ENCODE results near the gene FAM131B.
"Not testable (repeated sequence)": the region's sequence is repeated elsewhere in the genome, so short reads cannot be mapped to it uniquely, and the experiment has no call there.

The FAM131B gene

DNA sequence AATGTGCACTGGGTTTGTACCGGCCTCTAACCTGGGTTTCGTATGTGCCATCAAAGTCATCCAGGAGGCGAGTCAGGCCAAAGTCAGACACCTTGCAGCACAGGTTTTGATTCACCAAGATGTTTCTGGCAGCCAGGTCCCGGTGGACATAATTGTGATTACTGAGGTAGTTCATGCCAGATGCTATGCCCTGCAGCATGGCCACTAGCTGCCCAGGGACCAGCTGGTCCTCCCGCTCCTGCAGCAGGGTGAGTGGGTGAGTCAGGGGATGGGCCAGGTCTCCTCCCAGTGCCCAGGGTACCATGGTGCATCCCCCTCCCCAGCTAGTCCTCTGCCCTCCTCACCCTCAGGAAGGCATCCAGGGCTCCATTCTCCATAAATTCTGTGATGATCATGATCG, 32.3 kb upstream of the FAM131B start:
- DNase-seq = no peak

DNA sequence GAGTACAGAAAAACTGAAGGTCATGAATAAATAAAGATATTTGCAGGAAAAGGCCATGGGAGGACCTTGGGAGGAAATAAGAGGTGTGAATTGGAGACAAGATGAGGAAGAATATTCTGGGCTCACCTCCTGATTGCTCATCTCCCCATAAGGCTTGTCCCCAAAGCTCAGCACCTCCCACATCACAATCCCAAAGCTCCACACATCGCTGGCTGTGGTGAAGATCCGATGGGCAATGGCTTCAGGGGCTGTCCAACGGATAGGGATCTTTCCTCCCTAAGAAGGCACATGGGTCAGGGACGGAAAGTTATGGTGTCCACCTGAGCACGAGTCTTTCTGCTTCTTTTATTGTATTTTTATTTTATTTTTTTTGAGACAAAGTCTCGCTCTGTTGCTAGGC, 31.6 kb upstream of the FAM131B start:
- no peak for DNase-seq

DNA sequence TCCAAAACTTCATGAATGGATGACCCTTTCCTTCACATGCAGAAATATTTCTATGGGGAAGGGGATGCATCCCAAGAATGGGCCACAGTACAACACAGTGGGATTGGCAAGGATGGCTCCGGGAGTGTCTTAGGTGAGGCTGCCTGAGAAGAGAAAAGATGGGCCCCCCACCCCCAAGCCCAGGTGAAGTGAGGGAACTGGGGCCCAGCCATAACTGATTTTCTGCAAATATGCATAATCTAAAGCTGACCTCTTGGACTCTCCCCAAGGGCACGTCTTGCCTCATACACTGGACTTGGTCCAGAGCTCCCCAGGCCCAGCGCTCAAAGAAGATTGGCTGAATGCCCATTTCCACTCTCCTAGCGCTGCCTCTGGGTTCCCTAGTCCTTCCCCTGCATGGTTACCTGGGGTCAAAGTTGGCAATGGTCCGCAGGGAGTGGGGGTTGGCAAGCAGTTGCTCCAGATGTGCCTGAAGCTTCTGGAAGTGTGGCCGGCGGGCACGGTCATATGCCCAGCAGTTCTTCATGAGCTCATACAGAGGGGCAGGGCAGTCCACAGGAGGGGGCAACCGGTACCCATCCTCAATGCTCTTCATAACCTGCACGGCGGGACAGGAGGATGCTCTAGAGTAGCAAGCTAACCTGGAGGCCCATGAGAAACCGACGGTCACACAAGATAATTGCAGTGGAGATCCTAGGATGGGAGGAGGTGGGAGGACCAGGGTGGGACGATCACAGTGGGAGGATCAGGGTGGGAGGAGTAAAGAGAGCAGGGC, 30.9 kb upstream of the FAM131B start:
- no peak for DNase-seq

- no peak for DNase-seq
Measured at GRCh38 chr7:143392875-143393266, 30.4 kb upstream of the FAM131B start.

- not testable (repeated sequence) for DNase-seq
Measured at GRCh38 chr7:143392427-143392826, 29.9 kb upstream of the FAM131B start.

DNA sequence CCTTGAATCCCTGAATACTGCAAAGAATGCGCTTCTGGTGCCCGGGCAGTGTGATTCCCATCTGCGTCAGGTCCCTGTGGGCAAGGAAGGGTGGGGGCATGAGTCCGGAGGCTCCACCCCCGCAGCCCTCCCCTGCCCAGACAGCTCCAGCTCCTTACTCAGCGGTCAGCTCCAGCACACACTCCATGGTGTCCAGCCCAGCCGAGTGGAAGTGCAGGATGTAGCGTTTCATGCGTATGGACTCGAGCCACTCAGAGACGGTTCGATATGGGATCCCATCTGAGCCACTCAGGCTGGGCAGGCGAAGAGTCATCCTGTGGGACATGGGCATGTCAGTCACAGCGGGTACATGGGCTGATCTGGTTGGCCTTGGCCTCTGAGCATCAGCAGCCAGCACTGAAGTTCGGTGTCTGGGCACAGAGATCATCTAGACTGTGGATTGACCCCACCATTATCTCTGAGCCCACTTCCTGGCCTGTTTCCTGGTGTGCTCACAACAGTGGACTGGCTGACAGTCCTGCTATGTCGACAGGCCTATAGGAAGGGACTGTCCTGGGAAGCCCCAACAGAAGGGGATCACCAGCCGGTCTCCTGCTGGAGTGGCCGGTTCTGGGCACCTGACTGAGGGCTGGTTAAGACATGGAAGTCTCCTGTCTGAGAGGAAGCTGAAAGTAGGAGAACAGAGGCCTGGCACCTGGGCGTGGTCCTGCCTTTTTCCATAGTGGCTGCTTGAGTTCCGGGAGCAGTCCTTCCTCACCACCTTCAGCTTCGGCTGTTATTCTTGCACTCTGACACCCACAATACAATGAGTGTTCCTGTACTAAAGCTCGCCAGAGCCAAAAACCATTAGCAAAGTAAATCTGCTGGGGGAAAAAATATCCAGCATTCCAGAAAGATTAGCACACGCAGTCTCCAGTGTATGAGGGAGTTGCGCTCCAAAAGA, 29.2 kb upstream of the FAM131B start:
- DNase-seq = no peak

DNA sequence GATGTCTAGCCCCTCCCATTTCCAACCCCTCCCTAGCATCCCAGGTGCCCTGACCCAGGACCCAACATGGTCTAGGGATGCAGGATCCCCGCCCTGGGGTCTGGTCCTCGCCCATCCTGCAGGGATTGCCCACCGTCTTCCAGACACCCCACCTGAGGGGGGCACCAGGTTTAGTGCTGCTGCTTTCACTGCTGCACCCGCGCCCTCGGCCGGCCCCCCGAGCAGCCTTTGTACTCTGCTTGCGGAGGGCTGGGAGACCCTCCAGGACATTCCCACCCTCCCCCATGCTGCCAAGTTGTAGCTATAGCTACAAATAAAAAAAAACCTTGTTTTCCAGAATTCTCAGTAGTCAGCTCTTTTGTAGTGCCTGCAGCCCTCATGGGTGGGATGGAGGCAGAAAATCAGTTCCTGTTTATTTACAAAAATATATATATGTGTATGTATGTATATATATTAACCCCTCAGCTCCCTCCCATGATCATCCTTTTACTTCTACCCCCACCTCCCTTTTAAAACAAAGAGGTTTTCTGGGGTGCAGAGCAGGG, 28.3 kb upstream of the FAM131B start:
- DNase-seq = no peak

DNA sequence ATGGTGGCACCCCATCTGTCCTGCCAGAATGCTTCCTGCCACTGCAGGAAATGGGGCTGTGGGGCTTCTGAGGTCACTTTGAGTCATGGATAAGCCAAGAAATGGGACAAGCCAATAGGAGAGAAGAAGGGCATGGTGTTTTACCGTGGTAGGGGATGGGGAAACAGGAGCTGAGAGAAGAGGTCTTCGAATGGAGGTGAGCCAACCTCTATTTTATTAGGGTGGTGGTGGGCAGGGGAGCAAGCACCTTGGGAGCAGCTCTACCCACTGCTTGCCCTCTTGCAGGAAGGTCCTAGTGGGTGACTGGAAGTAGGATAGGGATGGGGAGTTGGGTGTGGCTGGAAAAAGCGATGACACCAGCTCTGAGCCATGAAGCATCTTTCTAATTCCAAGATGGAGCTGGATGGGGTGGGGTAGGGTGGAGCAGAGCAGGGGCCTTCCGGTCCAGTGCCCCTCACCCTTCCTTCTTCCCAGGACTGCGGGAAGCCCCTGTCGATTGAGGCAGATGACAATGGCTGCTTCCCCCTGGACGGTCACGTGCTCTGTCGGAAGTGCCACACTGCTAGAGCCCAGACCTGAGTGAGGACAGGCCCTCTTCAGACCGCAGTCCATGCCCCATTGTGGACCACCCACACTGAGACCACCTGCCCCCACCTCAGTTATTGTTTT, 27.7 kb upstream of the FAM131B start:
- no peak for DNase-seq

- DNase-seq = no peak
Measured at GRCh38 chr7:143389316-143390103, 27.0 kb upstream of the FAM131B start.

DNA sequence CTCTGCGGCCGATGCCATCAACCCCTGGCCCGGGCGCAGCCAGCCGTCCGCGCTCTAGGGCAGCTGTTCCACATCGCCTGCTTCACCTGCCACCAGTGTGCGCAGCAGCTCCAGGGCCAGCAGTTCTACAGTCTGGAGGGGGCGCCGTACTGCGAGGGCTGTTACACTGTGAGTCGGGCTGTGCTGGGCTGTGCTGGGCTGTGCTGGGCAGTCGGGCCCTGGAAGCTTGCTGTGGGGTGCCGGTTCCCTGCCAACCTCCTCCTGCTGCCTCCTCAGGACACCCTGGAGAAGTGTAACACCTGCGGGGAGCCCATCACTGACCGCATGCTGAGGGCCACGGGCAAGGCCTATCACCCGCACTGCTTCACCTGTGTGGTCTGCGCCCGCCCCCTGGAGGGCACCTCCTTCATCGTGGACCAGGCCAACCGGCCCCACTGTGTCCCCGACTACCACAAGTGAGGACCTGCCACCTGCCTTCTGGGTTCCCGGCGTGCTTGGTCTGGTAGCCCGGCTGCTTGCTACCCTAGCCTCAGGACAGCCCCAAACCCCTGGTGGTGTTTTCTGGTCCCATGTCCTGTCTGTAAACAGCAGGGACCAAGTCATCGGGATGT, 26.1 kb upstream of the FAM131B start:
- no peak for DNase-seq

GRCh38 chr7:143388051-143388450, 25.5 kb upstream of the FAM131B start:
- DNase-seq = no peak

DNA sequence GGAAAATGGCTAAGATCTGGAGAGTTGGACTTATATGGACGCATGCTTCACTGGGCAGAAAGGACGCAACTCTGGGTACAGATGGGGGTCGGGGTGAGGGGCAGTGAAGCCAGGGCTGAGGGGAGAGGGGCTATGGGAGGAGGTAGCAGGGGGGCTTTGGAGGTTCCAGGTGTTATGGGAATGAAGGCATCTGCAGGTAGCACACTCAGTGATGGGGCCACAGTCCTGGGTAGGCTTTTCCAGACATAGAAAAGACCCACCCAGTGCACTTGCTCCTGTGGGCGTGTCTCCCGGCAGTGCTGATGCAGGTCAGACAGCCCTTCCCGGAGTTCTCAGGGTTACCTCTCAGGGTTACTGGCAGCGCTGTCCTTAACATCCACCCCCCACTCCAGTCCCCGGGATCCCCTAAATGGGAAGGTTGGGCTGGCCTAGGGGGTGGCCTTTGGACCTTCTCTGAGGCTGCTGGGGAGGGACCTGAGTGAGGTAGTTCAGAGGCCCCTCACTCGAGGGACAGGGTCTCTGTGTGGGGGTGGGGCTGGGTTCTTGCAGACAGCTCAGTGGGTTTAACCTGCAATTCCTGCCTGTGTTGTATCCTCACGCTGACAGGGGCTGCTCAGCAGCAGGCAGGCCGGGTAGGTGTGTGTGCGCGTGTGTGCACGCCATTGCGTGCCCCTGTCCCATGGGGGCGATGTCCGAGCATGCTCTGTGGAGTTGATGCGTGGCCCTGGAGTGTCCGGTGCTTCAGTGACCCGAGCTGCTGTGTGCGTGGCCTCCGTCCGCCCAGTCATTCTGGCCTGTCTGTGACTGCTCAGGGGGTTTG, 24.9 kb upstream of the FAM131B start:
- DNase-seq = no peak

GRCh38 chr7:143385891-143386781, 23.6 kb upstream of the FAM131B start:
- peak in 2 of 5 experiments; percentile 77 to 93 for DNase-seq

- DNase-seq = peak in 1 of 5 experiments; percentile 35
Measured at GRCh38 chr7:143384661-143385631, 22.4 kb upstream of the FAM131B start.

- no peak for DNase-seq
Measured at GRCh38 chr7:143384148-143384547, 21.6 kb upstream of the FAM131B start.

GRCh38 chr7:143383642-143383957, 21.1 kb upstream of the FAM131B start:
- no peak for DNase-seq

DNA sequence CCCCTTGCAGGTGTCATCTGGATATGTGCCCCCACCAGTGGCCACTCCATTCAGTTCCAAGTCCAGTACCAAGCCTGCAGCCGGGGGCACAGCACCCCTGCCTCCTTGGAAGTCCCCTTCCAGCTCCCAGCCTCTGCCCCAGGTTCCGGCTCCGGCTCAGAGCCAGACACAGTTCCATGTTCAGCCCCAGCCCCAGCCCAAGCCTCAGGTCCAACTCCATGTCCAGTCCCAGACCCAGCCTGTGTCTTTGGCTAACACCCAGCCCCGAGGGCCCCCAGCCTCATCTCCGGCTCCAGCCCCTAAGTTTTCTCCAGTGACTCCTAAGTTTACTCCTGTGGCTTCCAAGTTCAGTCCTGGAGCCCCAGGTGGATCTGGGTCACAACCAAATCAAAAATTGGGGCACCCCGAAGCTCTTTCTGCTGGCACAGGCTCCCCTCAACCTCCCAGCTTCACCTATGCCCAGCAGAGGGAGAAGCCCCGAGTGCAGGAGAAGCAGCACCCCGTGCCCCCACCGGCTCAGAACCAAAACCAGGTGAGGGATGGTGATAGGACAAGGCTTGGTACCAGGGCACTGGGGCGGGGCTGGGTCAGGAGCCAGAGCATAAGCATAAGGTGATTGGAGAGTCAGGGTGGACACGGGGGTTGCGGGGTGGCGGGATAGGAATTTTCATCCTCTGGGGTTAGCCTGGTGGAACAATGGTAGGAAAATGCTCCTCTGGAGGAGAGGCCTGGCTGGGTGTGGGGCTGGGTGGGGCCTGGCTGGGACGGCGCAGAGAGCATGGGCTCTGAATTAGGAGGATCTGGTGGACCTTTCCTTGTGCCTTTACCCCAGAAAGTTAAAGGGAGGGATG, 20.5 kb upstream of the FAM131B start:
- no peak for DNase-seq
